ENCODE data around the gene PPM1H.

- no peak for TF ChIP-seq ZNF521 (tag by site-specific recombination; IDR thresholded peaks at IDR 0.05)
- TF ChIP-seq ZNF488 (tag by site-specific recombination; IDR thresholded peaks at IDR 0.05): no peak
- no peak for TF ChIP-seq MYNN (tag by site-specific recombination; IDR thresholded peaks at IDR 0.05; ENCODE audit: borderline replicate concordance)
- no peak for TF ChIP-seq PATZ1 (tag by site-specific recombination; IDR thresholded peaks at IDR 0.05)
- no peak for TF ChIP-seq CTCF (tag by site-specific recombination; IDR thresholded peaks at IDR 0.05)
- no peak for TF ChIP-seq GFI1B (tag by site-specific recombination; IDR thresholded peaks at IDR 0.05)
- no peak for TF ChIP-seq ZNF274 (IDR thresholded peaks at IDR 0.05; ENCODE audit: low read length)
- no peak for TF ChIP-seq ZNF274 (tag by site-specific recombination; IDR thresholded peaks at IDR 0.05; ENCODE audit: borderline replicate concordance)
- TF ChIP-seq SETDB1 (IDR thresholded peaks at IDR 0.05; ENCODE audit: insufficient read length, low read length): no peak
- TF ChIP-seq PRDM4 (tag by site-specific recombination; IDR thresholded peaks at IDR 0.05): 0 out of 2 replicates have a peak, but pooled peaks have one; percentile 44
- TF ChIP-seq ZBTB8A (tag by site-specific recombination; IDR thresholded peaks at IDR 0.05): no peak
Measured at GRCh38 chr12:62865937-62866336, 69.0 kb downstream of the PPM1H start.
